IPS-NIHi11 (cell line): ENCODE data around the gene RNF212.

ENCODE experiments used
- DNase-seq: peaks from one replicate; pipeline ENCODE4 v3.0.0; 2012; ENCODE audit warnings: mixed read lengths, low spot score

The RNF212 gene

DNA sequence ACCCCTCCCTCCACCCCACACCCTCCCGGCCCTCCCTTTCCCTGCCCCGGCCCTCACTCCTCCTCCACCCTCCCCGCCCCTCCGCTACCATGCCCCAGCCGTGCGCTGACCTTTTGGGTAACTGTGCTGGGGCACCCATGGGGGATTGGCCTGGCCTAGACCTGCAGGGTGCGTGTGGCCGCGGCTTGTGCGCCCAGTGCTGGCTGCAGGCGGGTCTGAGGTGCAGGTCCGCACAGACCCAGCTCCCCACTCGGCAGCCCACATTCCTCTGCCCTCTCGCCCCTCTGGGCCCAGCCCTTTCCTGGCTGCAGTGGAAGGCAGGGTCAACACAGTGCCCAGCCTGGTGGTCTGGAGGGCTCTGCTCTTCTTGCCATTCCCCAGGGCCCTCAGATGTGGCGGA, 77.3 kb downstream of the RNF212 start:
- DNase-seq = no peak

DNA sequence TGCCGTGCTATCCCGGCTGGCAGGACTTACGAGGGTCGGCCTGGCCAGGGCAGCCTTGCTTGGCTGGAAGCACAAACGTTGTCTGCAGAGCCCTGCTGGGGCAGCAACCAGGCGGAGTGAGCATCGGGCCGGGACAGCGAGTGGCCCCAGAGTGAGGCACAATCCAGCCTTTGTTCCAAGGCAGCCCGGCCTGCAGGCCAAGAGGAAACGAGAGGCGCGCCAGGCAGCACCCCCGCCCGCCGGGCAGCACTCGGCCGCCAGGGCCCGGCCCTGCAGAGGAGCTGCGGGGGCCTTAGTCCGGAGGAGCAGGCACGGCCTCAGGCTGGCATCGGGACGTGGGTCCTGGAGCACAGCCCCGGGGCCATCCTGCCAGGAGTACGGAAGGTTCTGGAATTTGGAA, 77.9 kb downstream of the RNF212 start:
- DNase-seq = no peak

DNA sequence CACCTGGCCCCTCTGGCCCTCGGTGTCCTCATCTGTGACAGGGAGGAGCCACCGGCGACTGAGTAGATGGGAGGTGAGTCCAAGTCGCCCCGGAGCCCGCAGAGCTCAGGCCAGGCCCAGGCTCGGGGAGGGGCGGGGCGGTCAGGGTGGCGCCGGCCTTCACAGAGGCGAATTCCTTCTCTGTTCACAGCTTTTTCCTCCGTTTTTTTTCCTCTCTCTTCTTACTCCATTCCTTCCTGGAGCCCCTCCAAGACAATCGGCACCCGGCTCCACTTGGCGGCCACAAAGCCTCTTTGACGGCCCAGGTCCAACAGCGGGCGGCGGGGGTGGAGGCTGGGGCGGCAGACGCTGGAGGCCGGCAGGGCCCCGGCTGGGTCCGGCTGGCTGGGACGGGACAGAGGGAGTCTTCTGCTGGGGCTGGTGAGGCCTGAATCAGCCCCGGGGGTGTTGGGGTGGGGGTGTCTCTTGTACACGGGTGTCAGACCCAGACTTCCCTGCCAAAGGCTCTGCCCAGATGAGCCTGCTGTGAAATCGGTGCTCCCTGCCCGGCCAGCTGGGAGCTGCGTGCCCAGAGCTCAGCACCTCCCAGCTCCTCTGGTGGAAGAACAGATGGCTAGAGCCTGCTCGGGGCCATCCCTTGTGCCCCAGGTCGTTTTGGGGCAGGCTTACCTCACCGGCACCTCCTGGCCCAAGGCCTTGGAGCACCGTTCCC, 79.4 kb downstream of the RNF212 start:
- no peak for DNase-seq

DNA sequence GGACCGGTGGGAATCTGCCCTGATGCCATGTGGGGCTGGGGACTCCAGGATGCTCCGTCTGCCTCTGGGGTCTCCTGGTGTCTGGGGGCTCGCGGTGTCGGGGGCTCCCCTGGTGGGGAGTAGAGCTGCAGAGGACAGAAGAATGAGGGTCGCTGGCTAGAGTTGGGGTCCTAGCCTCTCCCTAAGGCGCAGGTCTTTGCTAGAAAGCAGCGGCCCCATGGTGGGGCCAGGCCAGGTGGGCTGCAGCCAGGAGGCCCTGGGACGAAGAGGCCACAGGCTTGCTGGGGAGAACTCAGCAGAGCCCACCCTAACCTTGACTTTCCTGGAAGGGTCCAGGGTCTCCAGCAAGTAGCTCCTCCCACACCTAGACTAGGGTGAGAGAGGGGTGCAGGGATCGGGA, 80.5 kb downstream of the RNF212 start:
- no peak for DNase-seq

DNA sequence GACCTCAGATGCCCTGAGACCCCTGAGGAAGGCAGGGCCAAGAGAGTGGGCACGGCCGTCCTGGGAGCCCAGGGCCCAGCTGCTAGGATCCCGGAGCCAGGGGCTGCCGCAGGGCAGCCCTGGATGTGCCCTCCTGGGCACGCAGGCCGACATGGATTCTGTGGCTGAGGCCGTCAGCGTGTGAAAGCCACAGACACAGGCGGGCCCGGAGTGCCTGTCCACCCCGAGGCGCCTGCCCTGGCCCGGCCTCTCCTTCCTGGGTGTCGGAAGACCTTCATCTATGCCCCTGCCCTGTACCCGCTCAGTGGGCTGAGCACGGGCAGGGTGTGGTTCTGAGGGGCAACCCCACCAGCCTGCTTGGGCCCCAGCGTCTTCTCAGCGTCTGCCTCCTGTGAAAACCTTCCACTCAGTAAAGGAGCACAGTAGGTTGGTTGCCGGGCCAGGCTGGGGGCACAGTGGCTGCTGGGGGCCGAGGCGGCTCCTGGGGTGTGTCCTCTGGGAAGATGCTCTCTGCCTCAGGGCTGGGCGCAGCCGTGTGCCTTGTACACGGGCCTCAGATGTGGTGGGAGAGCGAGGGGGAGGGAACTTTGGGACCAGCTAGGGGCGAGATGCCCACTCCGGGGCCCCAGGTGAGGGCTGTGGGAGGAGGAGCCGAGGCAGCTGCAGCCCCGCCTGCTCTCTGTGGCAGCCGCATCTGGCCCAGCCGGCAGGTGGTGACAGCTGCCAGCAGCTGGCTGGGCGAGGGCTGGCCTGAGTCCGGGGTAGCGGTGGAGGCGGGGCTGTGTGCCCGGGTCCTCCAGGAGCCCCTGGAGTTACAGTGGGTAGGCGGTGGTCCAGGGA, 81.2 kb downstream of the RNF212 start:
- DNase-seq = peak; percentile 77

DNA sequence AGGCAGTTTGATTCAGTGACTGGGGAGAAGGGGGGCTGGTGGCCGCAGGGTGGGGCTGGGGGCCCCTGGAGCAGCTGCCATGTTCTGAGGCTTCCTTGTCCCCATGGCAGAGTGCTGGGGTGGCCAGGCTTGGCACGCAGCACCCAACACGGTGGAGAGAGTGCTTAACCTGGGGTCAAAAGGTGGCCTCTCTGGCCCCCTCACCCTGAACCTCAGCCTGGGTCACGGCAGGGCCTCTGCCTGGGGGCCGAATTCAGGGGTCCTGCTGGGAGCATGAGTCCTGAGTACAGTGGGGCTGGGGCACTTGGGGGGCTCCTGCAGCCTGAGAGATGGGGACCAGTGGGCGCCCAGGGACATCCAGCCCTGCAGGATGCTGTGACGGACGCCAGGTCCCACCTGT, 82.0 kb downstream of the RNF212 start:
- DNase-seq = no peak

DNA sequence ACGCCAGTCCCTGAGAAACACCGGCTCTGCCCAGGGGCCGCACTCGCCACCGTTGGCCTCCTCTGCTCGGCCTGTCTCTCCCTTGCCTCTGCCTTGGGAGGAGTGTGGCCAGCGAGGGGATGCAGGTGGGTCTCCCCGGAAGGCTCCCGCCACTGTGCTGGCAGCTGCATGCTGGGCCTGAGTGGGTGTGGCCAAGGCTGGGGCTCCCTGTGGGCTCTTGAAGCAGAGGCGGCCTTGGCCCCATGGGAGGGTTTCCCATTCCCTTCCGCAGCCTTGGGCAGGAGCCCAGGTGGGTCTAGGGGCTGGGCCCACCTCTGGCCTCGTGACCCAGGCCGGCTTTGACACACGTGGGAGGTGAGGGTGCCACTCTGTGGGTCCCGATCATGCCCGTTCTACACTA, 82.8 kb downstream of the RNF212 start:
- no peak for DNase-seq

DNA sequence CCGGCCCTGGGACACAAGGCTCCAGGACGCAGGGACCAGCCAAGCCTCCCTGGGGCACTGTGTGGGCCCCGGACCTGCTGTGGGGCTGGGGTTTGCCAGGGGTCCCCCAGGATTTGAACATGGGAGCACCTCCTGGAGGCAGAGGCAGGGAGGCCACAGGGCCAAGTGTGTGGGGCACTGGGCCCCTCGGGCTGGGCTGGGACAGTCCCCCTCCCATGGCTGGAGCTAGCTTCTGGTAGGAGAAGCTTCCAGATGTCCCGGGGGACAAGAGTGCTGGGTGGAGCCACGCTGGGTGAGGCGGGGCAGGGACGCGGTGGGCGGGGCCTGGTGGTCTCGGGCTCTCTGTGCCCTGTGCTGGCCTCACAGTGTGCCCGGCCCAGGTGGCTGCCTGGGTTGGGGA, 83.3 kb downstream of the RNF212 start:
- DNase-seq = peak; percentile 84

DNA sequence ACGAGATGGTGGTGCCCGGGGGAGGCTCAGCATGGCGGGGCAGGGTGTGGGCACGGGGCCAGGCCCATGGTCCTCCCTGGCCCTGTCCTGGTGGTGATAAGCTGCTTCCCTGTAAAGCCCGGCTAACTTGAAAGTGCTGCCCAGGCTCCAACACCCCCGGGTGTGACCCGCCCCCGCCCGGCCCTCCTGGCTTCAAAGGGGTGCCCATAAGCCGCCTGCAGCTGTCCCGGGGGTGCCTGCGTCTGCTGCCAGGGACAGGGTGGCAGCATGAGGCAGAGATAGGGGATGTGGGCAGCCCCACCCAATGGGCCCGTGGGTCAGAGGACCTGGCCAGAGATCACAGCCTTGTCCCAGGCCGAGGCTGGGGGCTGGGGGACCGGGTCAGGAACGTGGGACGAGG, 83.8 kb downstream of the RNF212 start:
- no peak for DNase-seq

DNA sequence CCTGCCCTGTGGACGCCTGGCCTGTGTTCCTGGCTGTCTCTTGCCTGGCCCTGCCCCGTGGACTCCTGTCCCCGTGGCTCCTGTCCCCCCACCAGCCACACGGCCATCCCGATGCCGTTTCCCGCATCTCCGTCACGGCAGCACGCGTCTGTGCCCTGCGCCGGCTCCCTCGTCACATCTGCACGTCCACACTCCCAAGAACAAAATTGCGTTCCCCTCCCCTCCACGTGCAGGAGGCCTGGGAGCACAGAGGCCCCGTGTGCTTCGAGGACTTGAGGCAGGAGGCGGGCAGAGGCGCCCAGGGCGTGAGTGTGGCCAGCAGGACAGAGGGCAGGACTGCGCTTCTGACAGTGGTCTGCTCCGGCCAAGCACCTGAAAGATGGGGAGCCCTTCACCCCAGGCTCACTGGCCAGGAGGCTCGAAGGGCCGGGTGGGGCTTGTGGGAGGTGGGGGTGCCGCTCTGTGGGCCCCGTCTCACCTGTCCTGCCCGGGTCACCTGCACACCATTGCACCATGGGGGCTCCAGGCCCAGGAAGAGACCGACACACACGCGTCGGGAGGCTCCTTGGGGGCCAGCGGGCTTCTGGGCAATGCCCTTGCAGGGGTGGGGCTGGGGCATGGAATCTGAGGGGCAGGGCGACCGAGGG, 84.7 kb downstream of the RNF212 start:
- DNase-seq = no peak

DNA sequence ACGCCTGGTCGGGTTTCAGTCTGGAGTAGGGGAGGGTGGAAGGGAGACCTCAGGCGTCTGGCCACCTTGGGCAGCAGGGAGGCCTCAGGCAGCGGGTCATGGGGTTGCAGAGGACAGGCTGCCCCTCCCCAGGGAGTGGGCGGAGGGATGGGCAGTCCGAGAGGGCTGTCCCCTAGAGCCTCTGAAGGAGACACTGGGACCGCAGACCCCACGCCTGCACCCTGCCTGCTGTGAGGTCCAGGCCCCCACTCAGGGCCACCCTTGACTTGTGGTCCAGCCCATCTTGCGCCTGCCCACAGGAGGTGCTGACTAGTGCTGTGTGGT, 85.5 kb downstream of the RNF212 start:
- DNase-seq = no peak

DNA sequence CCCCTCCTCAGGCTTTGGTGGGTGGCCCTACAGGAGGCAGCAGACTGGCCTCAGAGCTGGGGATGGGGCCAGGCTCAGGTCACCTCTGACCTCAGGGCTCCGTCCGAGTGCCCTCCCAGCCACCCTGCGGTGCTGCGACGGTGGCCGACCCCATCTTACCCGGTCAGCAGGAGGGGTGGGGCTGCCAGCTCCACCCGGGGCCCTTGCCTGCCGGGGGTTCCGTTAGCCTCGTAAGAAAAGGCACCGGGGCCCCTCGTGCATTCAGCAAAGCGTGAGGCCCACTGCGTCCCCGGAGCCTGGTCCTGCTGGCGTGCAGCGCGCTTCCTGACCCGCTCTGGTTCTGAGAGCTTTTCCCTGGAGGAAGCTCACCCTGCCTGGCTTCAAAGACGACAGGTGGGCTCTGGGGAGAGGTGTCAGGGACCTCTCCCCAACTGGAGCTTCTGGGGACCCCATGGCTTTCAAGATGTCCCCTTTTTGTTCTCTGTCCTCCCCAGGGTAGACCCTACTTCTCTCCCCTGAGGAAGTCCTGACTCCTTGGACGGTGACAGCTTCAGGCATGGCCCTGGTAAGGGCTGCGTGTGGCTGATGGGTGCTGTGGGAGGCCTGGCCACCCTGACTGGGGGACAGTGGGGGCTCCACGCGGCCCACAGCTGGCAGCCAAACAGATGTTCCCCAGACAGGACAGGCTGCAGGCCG, 86.0 kb downstream of the RNF212 start:
- no peak for DNase-seq

DNA sequence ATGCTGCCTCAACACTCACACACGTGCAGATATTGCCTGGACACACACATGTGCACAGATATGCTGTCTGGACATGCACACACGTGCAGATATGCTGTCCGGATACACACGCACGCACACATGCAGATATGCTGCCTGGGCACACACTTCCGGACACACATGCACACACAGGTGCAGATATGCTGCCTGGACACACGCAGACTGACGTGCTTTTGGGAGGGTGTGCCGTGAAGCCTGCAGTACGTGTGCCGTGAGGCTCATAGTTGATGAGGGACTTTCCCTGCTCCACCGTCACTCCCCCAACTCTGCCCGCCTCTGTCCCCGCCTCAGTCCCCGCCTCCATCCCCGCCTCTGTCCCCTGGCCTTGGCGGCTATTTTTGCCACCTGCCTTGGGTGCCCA, 87.2 kb downstream of the RNF212 start:
- DNase-seq = peak; percentile 82

DNA sequence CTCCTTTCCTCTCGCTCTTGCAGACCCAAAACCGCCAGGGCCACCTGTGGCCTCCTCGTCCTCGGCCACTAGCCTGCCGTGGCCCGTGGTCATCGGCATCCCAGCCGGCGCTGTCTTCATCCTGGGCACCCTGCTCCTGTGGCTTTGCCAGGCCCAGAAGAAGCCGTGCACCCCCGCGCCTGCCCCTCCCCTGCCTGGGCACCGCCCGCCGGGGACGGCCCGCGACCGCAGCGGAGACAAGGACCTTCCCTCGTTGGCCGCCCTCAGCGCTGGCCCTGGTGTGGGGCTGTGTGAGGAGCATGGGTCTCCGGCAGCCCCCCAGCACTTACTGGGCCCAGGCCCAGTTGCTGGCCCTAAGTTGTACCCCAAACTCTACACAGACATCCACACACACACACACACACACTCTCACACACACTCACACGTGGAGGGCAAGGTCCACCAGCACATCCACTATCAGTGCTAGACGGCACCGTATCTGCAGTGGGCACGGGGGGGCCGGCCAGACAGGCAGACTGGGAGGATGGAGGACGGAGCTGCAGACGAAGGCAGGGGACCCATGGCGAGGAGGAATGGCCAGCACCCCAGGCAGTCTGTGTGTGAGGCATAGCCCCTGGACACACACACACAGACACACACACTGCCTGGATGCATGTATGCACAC, 88.3 kb downstream of the RNF212 start:
- DNase-seq = no peak

DNA sequence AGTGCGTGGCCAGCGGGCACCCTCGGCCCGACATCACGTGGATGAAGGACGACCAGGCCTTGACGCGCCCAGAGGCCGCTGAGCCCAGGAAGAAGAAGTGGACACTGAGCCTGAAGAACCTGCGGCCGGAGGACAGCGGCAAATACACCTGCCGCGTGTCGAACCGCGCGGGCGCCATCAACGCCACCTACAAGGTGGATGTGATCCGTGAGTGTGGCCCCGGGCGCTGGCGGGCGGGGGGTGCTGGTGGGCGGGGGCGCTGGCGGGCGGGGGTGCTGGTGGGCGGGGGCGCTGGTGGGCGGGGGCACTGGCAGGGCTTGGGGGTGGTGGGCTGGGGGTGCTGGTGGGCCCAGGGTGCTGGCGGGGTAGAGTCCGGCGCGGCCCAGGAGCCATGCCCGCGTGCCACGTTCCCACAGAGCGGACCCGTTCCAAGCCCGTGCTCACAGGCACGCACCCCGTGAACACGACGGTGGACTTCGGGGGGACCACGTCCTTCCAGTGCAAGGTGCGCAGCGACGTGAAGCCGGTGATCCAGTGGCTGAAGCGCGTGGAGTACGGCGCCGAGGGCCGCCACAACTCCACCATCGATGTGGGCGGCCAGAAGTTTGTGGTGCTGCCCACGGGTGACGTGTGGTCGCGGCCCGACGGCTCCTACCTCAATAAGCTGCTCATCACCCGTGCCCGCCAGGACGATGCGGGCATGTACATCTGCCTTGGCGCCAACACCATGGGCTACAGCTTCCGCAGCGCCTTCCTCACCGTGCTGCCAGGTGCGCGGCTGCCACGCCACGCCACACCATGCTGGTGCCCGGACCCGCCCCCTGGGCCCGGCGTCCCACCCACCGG, 89.2 kb downstream of the RNF212 start:
- DNase-seq = no peak

DNA sequence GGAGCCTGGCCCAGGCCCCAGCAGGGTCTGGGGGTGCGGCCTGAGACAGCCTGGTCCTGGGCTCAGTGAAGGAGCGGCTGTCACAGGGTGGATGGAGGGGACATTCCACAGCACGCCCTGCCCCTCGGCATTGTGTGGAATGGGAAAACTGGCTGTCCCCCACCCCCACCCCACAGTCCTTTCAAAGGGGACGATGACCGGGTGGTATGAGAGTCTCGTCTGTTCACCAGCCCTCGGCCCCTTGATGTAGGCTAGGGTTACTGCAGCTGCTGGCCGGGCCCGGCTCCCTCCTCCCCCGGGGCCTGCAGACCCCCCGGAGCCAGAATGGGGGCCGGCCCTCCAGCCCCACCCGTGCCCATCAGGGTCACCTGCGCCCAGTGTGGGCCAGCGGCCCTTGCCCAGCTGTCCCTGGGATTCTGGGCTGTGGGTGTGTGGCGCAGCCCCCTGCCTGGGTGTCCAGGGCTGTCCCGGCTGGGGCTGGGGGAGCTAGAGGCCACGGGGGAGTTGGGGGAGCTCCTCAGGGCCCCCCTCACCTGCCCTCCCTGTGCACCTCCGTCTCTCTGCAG, 90.2 kb downstream of the RNF212 start:
- no peak for DNase-seq

DNA sequence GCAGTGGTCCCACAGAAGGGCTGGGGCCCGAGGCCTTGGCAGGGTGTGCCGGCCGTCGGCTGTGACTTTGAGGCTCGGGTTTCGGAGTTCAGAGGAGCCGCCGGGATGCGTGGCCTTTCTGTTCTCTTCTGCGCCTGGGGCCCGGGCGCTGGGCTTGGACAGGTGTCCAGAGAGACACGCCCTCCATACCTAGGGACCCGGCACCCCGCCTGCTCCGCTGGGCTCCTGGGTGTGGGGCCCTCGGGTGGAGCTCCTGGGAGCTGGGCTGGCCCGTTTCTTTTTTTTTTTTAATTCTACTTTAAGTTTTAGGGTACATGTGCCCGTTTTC, 90.7 kb downstream of the RNF212 start:
- no peak for DNase-seq

DNA sequence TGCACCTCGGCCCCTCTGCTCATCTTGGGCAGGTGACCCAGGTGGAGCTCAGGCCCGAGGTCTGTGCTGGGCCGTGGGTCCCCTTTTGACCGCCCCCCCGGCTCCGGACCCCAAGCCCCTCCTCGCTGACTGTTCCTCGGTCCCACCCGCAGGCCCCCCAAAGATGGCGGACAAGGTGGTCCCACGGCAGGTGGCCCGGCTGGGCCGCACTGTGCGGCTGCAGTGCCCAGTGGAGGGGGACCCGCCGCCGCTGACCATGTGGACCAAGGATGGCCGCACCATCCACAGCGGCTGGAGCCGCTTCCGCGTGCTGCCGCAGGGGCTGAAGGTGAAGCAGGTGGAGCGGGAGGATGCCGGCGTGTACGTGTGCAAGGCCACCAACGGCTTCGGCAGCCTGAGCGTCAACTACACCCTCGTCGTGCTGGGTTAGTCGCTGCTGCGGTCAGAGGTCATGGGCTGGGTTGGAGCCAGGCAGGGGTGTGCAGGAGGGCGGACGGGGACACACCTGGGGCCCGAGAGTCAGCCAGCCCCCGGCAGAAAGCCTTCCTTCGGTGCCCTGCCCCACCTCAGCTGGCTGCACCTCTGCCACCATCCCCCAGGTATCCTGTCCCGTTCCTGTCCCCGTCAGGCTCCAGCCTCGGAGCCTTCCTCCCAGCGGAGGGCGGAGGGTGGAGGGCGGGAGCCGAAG, 91.2 kb downstream of the RNF212 start:
- DNase-seq = no peak
